Measurements from ENCODE around the gene CHMP6.

The CHMP6 gene

DNA sequence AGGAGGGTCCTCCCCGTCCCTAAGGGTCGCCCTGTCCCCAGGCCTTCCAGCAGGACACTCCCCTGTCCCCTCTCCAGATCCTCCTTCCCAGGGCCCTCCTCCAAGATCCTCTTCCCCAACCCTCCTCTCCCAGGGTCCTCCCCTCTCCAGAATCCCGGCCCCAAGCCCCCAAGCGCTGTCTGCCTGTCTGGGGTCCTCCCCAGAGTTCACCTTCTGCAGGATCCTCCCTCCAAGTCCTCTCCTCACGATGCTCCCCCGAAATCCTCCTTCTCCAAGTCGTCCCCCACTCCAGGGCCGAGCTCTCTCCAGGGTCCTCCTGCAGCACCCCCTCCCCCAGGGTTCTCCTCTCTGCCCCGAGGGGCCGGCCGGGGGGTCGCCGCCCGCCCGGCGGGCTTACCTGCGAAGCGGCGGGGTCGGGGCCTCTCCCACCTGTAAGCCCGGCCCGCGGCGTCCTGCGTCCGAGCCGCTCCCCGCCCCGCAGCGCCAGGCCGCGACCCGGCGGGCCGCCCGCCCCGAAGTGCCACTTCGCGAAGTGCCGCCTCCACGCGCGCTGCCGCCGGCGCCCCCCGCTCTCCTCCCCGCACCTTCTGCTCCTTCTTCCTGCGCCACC is 42.6 kb downstream of the CHMP6 start:
- H3K9ac ChIP-seq (ENCODE audit: low read depth, low read length), result peak overlapping the region; percentile 73

DNA sequence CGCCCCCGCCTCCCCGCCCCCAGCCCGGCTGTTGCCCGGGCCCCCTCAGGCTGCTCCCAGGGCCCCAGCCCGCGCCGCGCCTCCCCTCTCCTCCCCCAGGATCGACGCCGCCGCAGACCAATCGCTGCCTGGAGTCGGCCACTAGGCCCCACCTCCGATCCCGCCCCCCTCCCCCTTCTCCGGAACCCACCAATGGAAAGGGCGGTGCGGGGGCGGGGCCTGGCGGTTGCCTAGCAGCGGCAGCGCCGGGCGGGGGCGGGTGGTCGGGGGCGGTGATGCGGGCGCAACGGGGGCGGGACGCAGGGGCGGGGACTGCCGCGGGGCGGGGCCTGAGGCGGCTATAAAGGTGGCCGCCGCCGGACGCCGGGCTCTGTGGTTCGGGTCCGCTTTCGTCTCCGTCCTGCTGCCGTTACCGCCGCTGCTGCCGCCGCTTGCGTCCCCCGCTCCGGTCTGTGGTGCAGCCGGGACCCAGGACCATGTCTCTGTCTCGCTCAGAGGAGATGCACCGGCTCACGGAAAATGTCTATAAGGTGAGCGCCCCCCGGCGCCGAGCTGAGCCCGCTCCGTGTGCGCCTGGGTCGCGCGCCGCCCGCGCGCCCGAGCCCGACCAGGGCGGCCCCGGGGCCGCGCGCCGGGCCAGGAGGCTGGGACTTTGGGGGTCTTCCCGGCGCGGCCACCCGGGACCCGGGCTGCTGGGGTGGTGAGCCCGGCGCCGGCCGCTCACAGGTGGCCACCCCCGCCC is 43.3 kb downstream of the CHMP6 start, which contains the start of gene BAIAP2:
TSS of gene BAIAP2 (plus strand) at position 373 of the 742 bp plus-strand sequence. CDS start at position 477, 104 bp downstream.
- Histone ChIP-seq H3K4me3 (ENCODE audit: low read depth, low read length) (peak within 1 kb of the TSS; percentile 69), H3K4me1 (ENCODE audit: control insufficient read depth, insufficient read depth, low read length) (peaks cover 5% of the 10 kb centered on the region), H3K36me3 (ENCODE audit: control insufficient read depth, insufficient read depth, low read length) (peaks cover 4% of the 10 kb centered on the region), H3K9me3 (ENCODE audit: control insufficient read depth, insufficient read depth, low read length) (no peaks in the 10 kb centered on the region), H3K9ac (ENCODE audit: low read depth, low read length) (peak within 1 kb of the TSS; percentile 73), H3K27me3 (ENCODE audit: control insufficient read depth, insufficient read depth, low read length) (peaks cover 2% of the 10 kb centered on the region)

More for the DNA sequence above, 42.6 kb downstream of the CHMP6 start:
- Histone ChIP-seq H3K9me3 (ENCODE audit: control insufficient read depth, insufficient read depth, low read length) (no peaks in the 10 kb centered on the region), H3K4me3 (ENCODE audit: low read depth, low read length) (peak overlapping the region; percentile 69), H3K4me1 (ENCODE audit: control insufficient read depth, insufficient read depth, low read length) (peaks cover 5% of the 10 kb centered on the region), H3K27me3 (ENCODE audit: control insufficient read depth, insufficient read depth, low read length) (peaks cover 2% of the 10 kb centered on the region), H3K36me3 (ENCODE audit: control insufficient read depth, insufficient read depth, low read length) (peaks cover 2% of the 10 kb centered on the region)

GRCh38 chr17:81035521-81036196 is 44.0 kb downstream of the CHMP6 start:
- H3K27me3 ChIP-seq (ENCODE audit: control insufficient read depth, insufficient read depth, low read length), result peaks cover 2% of the 10 kb centered on the region
- no peak overlapping the region for H3K9ac ChIP-seq (ENCODE audit: low read depth, low read length)
- H3K36me3 ChIP-seq (ENCODE audit: control insufficient read depth, insufficient read depth, low read length), result peaks cover 4% of the 10 kb centered on the region
- peaks cover 5% of the 10 kb centered on the region for H3K4me1 ChIP-seq (ENCODE audit: control insufficient read depth, insufficient read depth, low read length)
- H3K4me3 ChIP-seq (ENCODE audit: low read depth, low read length), result peak overlapping the region; percentile 55
- no peaks in the 10 kb centered on the region for H3K9me3 ChIP-seq (ENCODE audit: control insufficient read depth, insufficient read depth, low read length)

DNA sequence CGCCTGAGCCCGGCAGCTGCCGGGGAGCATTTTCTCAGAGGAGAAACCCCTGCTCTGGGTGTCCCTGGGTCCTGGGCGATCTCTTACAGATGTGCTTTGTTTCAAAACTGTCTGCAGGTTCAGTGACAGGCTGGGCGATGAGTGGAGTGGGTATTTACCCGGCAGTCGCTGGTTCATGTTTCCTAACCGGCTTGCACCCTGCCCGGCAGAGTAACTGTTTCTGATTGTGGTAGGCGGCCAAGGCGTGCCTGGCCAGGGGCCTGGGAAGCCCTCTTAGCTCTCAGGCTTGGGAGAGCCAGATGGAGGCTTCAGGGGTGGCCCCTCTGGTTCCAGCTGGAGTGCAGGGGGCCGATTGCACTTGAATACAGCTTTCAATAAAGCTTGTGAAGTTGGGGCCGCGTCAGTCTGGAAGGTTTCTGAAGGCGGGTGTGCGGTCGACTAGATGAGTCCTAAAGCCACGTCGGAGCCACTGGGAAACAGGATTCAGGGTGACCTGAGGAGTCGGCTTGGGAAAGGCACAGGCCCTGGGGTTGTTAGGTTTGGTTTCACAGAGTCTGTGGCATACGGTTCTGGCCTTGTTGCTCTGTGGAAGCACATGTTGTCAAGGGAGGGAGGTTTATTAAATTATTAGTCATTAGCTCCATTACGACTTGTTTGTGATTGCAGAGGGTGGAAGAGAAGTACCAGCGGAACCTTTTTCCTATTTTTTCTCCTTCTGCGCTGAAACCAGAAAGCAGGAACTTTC is 44.7 kb downstream of the CHMP6 start:
- H3K4me3 ChIP-seq (ENCODE audit: low read depth, low read length), result peak overlapping the region; percentile 55
- no peaks in the 10 kb centered on the region for H3K9me3 ChIP-seq (ENCODE audit: control insufficient read depth, insufficient read depth, low read length)
- peaks cover 5% of the 10 kb centered on the region for H3K4me1 ChIP-seq (ENCODE audit: control insufficient read depth, insufficient read depth, low read length)
- peaks cover 4% of the 10 kb centered on the region for H3K36me3 ChIP-seq (ENCODE audit: control insufficient read depth, insufficient read depth, low read length)
- H3K27me3 ChIP-seq (ENCODE audit: control insufficient read depth, insufficient read depth, low read length), result peaks cover 2% of the 10 kb centered on the region
- no peak overlapping the region for H3K9ac ChIP-seq (ENCODE audit: low read depth, low read length)

DNA sequence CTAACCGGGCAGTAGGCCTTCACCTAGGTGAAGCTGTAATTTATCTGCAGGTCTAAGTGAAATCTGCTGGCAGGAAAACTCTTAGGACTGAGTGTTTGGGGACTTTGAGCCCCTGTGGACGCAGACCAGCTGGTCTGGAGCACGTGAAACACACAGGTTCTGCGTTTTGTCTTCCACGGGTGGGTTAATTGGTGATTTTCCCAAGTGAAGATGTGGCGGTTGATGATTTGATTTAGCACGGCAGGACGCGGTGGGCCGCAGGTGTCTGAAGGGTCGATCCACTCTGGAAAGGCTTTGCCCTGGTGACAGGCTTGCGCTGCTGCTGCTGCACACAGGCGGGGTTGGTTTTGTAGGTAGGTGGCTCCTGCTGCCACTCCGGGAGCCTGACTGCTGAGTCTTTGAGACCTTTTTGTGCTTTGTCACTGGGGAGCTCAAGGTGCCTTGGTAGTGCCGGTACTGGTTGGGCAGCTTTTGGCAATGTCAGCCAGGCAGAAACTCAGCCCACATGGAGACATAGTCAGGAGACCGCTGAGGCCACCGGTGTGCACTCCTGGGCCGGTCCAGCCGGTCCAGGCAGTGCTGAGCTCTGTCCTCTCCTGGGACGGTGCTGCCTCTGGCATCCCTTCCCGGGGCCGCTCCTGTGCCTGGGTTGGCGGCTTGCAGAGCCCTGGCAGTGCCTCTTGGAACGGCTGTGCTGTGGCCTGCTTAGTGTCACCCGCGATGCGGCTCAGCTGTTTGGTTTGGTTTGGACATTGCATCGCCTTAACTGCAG is 45.6 kb downstream of the CHMP6 start:
- peaks cover 2% of the 10 kb centered on the region for H3K27me3 ChIP-seq (ENCODE audit: control insufficient read depth, insufficient read depth, low read length)
- H3K4me1 ChIP-seq (ENCODE audit: control insufficient read depth, insufficient read depth, low read length), result peaks cover 5% of the 10 kb centered on the region
- H3K9ac ChIP-seq (ENCODE audit: low read depth, low read length), result no peak overlapping the region
- H3K36me3 ChIP-seq (ENCODE audit: control insufficient read depth, insufficient read depth, low read length), result peaks cover 2% of the 10 kb centered on the region
- no peak overlapping the region for H3K4me3 ChIP-seq (ENCODE audit: low read depth, low read length)
- no peaks in the 10 kb centered on the region for H3K9me3 ChIP-seq (ENCODE audit: control insufficient read depth, insufficient read depth, low read length)

DNA sequence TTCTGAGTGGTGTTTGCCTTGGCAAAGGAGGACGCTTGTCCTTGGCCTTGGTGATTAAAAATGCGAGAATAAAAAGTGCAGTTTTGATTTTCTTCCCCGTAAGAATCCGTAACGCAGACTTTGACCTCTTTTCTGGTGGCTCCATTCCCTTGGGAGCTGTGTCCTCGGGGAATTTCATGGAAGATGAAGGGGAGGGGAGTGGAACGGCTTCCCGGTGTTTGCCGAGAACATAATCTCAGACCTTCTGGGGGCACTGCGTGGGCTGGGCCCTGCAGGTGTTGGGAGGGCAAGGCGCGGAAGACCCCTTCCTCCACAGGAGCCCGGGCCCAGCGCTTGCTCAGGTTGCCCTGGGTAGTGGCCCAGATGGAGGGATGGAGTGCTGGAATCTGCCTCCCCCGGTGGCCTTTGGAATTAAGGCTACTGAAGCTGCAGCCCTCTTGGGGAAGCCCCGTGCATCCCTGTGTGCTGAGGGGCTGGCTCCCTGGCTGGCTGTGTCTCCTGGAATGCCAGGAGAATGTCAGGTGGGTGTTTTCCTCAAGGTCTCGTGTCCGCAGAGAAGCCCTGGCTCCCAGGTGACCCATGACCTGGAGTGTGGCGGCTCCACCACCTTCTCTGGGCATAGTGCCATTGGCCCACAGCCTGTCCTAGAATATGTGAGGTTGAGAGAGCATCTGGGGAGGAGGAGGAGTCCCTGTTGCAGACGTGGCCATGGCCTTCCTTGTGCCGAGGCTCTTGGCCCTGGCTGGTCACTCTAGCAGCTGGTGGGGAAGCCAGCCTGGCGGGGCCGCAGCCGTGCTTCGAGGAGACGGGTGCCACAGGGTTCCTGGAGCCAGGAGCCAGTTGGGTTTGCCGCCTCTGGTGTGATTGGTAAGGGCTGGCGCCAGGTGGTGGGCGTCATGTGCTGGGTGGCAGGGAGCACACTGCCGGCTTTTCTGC is 46.4 kb downstream of the CHMP6 start:
- Histone ChIP-seq H3K9me3 (ENCODE audit: control insufficient read depth, insufficient read depth, low read length) (no peaks in the 10 kb centered on the region), H3K4me3 (ENCODE audit: low read depth, low read length) (no peak overlapping the region), H3K27me3 (ENCODE audit: control insufficient read depth, insufficient read depth, low read length) (peaks cover 2% of the 10 kb centered on the region), H3K36me3 (ENCODE audit: control insufficient read depth, insufficient read depth, low read length) (peaks cover 2% of the 10 kb centered on the region), H3K9ac (ENCODE audit: low read depth, low read length) (no peak overlapping the region), H3K4me1 (ENCODE audit: control insufficient read depth, insufficient read depth, low read length) (peaks cover 5% of the 10 kb centered on the region)

GRCh38 chr17:81039096-81039495 is 47.5 kb downstream of the CHMP6 start:
- Histone ChIP-seq H3K27me3 (ENCODE audit: control insufficient read depth, insufficient read depth, low read length) (peaks cover 2% of the 10 kb centered on the region), H3K4me1 (ENCODE audit: control insufficient read depth, insufficient read depth, low read length) (peaks cover 3% of the 10 kb centered on the region), H3K9me3 (ENCODE audit: control insufficient read depth, insufficient read depth, low read length) (no peaks in the 10 kb centered on the region), H3K36me3 (ENCODE audit: control insufficient read depth, insufficient read depth, low read length) (peaks cover 2% of the 10 kb centered on the region), H3K9ac (ENCODE audit: low read depth, low read length) (no peak overlapping the region), H3K4me3 (ENCODE audit: low read depth, low read length) (no peak overlapping the region)

DNA sequence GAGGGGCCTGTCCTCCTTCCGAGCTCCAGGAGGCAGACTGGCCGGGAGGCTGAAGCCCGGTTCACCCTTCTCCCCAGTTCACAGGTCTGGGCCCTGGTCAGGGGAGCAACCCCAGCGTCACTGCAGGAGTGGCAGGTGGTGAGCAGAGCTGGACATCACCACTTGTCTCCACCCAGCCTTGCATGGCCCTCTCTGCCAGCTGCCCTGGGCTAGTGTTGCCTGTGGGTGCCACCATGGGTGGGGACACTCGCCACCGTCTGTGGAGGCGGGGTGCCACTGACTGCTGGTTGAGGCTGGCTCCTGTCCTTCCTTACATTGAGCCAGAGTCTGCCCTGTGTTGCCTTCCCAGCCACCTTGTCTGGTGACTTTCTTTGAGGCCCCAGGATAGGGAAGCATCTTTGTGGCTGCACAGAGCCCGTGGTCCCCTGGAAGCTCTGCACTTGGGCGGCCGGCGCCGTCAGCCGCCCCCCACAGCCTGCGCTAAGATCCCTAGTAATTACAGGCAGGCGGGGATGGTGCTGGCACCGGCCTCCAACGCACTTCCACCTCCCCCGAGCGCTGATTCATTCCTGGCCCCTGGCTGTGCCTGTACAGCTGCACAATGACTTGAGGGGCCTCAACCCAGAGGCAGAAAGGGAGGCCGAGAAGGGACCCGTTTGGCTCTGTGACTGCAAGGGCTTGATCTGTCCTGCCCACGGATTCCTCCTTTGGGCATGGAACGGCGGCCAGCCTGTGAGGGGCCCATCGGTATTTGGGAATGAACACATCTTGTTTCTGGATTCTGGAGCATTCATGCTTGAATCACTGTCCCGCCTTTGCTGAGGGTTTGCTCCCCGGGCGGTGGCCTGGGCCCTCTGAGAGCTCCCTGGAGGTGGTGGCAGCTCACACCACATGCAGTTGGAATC is 48.5 kb downstream of the CHMP6 start:
- peaks cover 2% of the 10 kb centered on the region for H3K36me3 ChIP-seq (ENCODE audit: control insufficient read depth, insufficient read depth, low read length)
- H3K4me3 ChIP-seq (ENCODE audit: low read depth, low read length), result no peak overlapping the region
- peaks cover 3% of the 10 kb centered on the region for H3K4me1 ChIP-seq (ENCODE audit: control insufficient read depth, insufficient read depth, low read length)
- peaks cover 2% of the 10 kb centered on the region for H3K27me3 ChIP-seq (ENCODE audit: control insufficient read depth, insufficient read depth, low read length)
- peak overlapping the region; percentile 12 for H3K9ac ChIP-seq (ENCODE audit: low read depth, low read length)
- no peaks in the 10 kb centered on the region for H3K9me3 ChIP-seq (ENCODE audit: control insufficient read depth, insufficient read depth, low read length)

DNA sequence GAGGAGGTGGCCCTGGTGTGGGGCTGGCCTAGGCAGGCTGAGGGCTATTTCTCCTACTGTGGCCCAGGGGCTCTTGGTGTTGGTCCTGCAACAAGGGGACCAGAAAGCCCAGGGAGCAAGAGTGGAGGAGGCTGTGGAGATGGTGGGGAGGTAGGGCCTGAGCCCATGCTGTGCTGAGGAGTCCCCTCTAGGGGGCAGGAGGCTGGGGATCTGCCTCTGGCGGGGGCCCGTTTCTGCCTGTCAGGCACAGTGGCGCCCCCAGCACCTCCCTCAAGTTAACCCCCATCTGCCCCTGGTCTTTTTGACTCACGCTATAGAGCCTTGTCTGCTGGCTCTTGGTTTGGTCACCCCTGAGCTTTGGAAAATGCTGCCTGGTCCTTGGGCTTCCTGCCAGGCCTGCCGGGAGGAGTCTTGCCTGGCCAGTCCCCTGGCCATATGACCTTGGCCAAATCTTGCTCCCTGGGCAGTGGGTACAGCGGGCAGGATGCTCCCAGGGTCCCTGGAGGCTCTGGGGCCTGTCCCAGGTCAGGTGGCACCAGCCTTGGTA is 49.2 kb downstream of the CHMP6 start:
- H3K27me3 ChIP-seq (ENCODE audit: control insufficient read depth, insufficient read depth, low read length), result peaks cover under 1% of the 10 kb centered on the region
- no peak overlapping the region for H3K4me3 ChIP-seq (ENCODE audit: low read depth, low read length)
- H3K9me3 ChIP-seq (ENCODE audit: control insufficient read depth, insufficient read depth, low read length), result no peaks in the 10 kb centered on the region
- peaks cover 2% of the 10 kb centered on the region for H3K36me3 ChIP-seq (ENCODE audit: control insufficient read depth, insufficient read depth, low read length)
- peak overlapping the region; percentile 12 for H3K9ac ChIP-seq (ENCODE audit: low read depth, low read length)
- peaks cover 3% of the 10 kb centered on the region for H3K4me1 ChIP-seq (ENCODE audit: control insufficient read depth, insufficient read depth, low read length)
